ENCODE measurements around the gene RPL11. TPM values are rescaled to one million over a fixed set of nuclear protein-coding genes. Genes with fewer than 3 reads are reported as not detected.
A peak's percentile ranks its signal among the peaks of the same experiment; 100 is the strongest.

Gene RPL11
- total RNA-seq, 2 experiments from 2014 or later, result 844 to 1,001 TPM

DNA sequence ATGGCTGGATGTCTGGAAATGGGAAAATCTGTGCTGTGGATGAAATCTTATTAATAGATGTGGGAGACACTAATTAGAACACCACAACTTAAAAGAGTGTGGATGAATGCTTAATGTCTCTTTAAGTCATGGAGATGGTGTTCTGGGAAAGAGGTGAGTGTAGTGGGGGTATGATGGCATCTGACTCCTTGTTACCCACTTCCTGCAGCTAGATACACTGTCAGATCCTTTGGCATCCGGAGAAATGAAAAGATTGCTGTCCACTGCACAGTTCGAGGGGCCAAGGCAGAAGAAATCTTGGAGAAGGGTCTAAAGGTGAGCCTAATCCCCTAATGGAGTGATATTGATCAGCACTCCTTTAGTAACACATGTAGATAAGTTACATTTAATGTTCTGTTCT, 2.0 kb downstream of the RPL11 start:
- no peak for DNase-seq
- H3K4me1 Mint-ChIP-seq, result peaks cover 62% of the 10 kb centered on the region
- no peak for ATAC-seq
- H3K9me3 Mint-ChIP-seq (ENCODE audit: low read depth), result no peaks in the 10 kb centered on the region
- H3K27ac Mint-ChIP-seq, result peak overlapping the region; percentile 92
- peaks cover 63% of the 10 kb centered on the region for H3K36me3 Mint-ChIP-seq
- CTCF ChIA-PET, result interaction anchor here (0.8 to 1.5 kb wide), 3 partner anchors 36 to 196 kb away, joined by 3 to 9 read pairs (median 3); no protein-coding TSS in a partner anchor
- no peaks in the 10 kb centered on the region for H3K27me3 Mint-ChIP-seq
- peak overlapping the region; percentile 98 for H3K4me3 Mint-ChIP-seq

GRCh38 chr1:23694371-23694770, 2.8 kb downstream of the RPL11 start:
- Mint-ChIP-seq H3K9me3 (ENCODE audit: low read depth) (no peaks in the 10 kb centered on the region), H3K36me3 (peaks cover 69% of the 10 kb centered on the region)

GRCh38 chr1:23695667-23696066, 4.1 kb downstream of the RPL11 start:
- Mint-ChIP-seq H3K4me3 (no peak overlapping the region), H3K27me3 (no peaks in the 10 kb centered on the region), H3K9me3 (ENCODE audit: low read depth) (no peaks in the 10 kb centered on the region), H3K27ac (no peak overlapping the region), H3K4me1 (peaks cover 76% of the 10 kb centered on the region), H3K36me3 (peaks cover 80% of the 10 kb centered on the region)
- ATAC-seq (no peak), DNase-seq (no peak)
- CTCF ChIA-PET, result no interaction called here

More at GRCh38 chr1:23694371-23694770, 2.8 kb downstream of the RPL11 start:
- Mint-ChIP-seq H3K27ac (peak overlapping the region; percentile 3), H3K4me3 (peak overlapping the region; percentile 98), H3K27me3 (no peaks in the 10 kb centered on the region), H3K4me1 (peaks cover 67% of the 10 kb centered on the region)
- no peak for DNase-seq
- no peak for ATAC-seq
- CTCF ChIA-PET, result interaction anchor here (0.8 kb wide), 1 partner anchor 197 kb away, joined by 3 read pairs; no protein-coding TSS in a partner anchor

DNA sequence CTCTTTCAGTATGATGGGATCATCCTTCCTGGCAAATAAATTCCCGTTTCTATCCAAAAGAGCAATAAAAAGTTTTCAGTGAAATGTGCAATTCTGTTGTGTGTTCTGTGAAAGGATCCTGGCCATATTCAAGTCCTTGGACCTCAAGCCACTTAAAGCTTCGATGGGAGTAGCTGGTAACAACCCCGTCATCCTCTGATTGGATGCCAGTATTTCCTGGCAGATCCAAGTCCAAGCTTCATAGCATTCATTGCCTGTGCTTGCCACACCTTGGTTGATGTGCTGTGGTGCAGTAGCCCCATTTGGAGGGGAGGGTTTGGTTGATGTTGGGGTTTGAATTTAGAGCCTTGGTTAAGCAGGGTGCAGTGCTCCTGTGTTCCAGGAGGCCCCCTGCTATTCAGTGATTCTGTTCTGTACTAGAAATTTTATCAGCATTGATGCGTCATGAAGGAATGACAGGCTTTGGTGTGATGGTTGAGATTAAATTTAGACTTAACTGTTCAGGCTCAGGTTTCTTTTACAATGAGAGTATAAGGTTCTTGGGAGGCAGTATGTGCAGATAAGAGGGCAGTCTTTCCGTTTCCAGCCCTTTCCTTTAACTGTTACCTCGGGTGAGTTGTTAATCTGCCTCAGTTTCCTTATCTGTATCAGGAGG, 4.9 kb downstream of the RPL11 start:
- DNase-seq (no peak), ATAC-seq (no peak)
- Mint-ChIP-seq H3K4me3 (peak overlapping the region; percentile 0), H3K4me1 (peaks cover 73% of the 10 kb centered on the region), H3K27ac (peak overlapping the region; percentile 39), H3K36me3 (peaks cover 87% of the 10 kb centered on the region), H3K27me3 (no peaks in the 10 kb centered on the region), H3K9me3 (ENCODE audit: low read depth) (no peaks in the 10 kb centered on the region)
- CTCF ChIA-PET, result interaction anchor here (0.7 kb wide), 1 partner anchor 55 kb away, joined by 3 read pairs; no protein-coding TSS in a partner anchor

DNA sequence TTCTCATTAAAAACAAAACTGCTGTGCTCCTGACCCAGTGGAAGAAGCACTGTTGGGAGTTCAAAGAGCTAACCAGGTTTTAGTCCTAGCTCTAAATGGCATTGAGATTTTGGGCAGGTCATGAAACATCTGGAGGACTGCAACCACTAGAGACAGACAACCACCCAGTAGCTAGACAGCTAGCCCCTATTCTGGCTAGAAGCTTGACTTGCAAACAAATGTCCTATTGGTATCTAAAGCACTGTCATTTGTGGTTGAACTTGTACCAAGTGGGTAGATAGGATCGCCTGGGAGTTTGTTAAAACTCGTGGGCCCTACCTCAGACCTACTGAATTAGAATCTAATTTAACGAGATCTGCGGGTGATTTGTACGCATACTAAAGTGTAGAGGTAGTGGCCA, 6.9 kb downstream of the RPL11 start:
- no peaks in the 10 kb centered on the region for H3K27me3 Mint-ChIP-seq
- peaks cover 61% of the 10 kb centered on the region for H3K4me1 Mint-ChIP-seq
- ATAC-seq (no peak), DNase-seq (no peak)
- no peak overlapping the region for H3K4me3 Mint-ChIP-seq
- no peak overlapping the region for H3K27ac Mint-ChIP-seq
- peaks cover 77% of the 10 kb centered on the region for H3K36me3 Mint-ChIP-seq
- H3K9me3 Mint-ChIP-seq (ENCODE audit: low read depth), result no peaks in the 10 kb centered on the region
- CTCF ChIA-PET, result interaction anchor here (0.7 to 1.4 kb wide), 5 partner anchors 27 to 75 kb away, joined by 3 to 4 read pairs (median 3); partner anchors contain the start of gene ELOA

DNA sequence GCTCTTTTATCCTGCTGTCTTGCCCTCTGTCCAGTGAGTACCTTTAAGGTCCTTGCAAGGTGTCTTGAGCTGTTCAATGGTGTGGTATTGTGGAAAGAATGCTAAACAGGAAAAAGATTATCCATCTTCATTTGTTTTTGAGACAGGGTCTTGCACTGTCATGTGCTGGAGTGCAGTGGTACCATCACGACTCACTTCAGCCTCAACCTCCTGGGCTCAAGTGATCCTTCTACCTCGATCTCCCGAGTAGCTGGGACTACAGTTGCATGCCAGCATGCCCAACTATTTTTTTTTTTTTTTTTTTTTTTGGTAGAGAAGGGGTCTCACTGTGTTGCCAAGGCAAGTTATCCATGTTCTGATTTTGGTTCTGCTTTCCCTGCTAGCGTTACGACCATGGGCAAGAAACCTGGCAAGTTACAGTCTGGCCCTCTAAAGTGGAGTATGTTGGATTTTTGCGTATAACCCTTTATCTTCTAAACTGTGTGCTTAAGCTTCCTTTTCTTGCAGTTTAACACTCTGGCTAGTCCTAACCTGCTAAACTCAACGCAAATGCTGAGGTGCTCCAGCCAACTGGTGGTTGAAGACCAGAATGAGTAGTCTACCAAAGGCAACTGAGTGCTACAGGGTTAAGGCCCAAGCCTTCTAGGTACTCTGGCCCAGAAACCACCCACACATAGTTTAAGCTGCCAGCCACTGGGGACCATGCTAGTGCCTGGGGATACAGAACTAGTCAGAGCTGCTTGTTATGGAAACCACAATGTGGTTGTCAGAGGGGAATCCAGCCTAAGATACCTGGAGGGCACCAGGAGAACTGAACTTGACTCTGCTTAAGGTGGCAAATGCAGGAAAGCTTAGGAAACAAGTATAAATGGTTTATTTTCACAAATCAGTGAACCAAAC, 7.9 kb downstream of the RPL11 start:
- Mint-ChIP-seq H3K27ac (peak overlapping the region; percentile 8), H3K36me3 (peaks cover 68% of the 10 kb centered on the region), H3K9me3 (ENCODE audit: low read depth) (no peaks in the 10 kb centered on the region)

GRCh38 chr1:23701310-23701709, 9.7 kb downstream of the RPL11 start:
- CTCF ChIA-PET, result no interaction called here
- H3K36me3 Mint-ChIP-seq, result peaks cover 53% of the 10 kb centered on the region
- no peak overlapping the region for H3K27ac Mint-ChIP-seq
- H3K4me3 Mint-ChIP-seq, result no peak overlapping the region
- no peaks in the 10 kb centered on the region for H3K9me3 Mint-ChIP-seq (ENCODE audit: low read depth)
- no peaks in the 10 kb centered on the region for H3K27me3 Mint-ChIP-seq
- DNase-seq (no peak), ATAC-seq (no peak)
- H3K4me1 Mint-ChIP-seq, result peaks cover 33% of the 10 kb centered on the region

More for the DNA sequence above, 7.9 kb downstream of the RPL11 start:
- CTCF ChIA-PET, result interaction anchor here (0.7 to 1.4 kb wide), 5 partner anchors 44 to 74 kb away, joined by 3 read pairs; partner anchors contain the start of gene ELOA
- H3K27me3 Mint-ChIP-seq, result no peaks in the 10 kb centered on the region
- H3K4me1 Mint-ChIP-seq, result peaks cover 51% of the 10 kb centered on the region
- DNase-seq, result peak; percentile 46
- no peak overlapping the region for H3K4me3 Mint-ChIP-seq
- ATAC-seq, result peak; percentile 50

DNA sequence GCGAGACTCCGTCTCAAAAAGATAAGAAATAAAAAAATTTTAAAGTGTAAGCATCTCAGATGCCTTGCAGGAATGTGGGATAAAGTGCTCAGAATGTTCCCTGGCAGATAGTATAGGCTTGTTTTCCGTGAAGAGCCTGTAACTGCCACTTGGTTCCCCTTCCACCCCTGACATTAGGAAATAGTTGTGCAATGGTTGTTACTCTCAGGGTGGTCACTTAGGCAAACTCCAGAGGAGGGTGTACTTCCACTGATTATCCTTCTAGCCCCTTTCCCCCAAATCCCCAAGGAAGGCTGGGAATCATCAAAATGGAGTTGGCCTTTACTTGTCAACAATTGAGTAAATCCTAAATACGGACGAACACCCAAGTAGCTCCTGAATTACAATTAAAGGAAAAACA, 10.4 kb downstream of the RPL11 start:
- H3K27me3 Mint-ChIP-seq, result no peaks in the 10 kb centered on the region
- H3K36me3 Mint-ChIP-seq, result peaks cover 47% of the 10 kb centered on the region
- CTCF ChIA-PET, result no interaction called here
- no peak overlapping the region for H3K27ac Mint-ChIP-seq
- no peaks in the 10 kb centered on the region for H3K9me3 Mint-ChIP-seq (ENCODE audit: low read depth)
- H3K4me1 Mint-ChIP-seq, result peaks cover 26% of the 10 kb centered on the region
- ATAC-seq (no peak), DNase-seq (no peak)
- no peak overlapping the region for H3K4me3 Mint-ChIP-seq

- DNase-seq (no peak), ATAC-seq (no peak)
- H3K4me3 Mint-ChIP-seq, result no peak overlapping the region
- peaks cover 4% of the 10 kb centered on the region for H3K4me1 Mint-ChIP-seq
- peaks cover 26% of the 10 kb centered on the region for H3K36me3 Mint-ChIP-seq
- H3K27me3 Mint-ChIP-seq, result no peaks in the 10 kb centered on the region
- no peaks in the 10 kb centered on the region for H3K9me3 Mint-ChIP-seq (ENCODE audit: low read depth)
- CTCF ChIA-PET, result no interaction called here
- H3K27ac Mint-ChIP-seq, result no peak overlapping the region
Observed at GRCh38 chr1:23704834-23705495, 13.4 kb downstream of the RPL11 start.

GRCh38 chr1:23709229-23709628, 17.6 kb downstream of the RPL11 start:
- H3K27ac Mint-ChIP-seq, result no peak overlapping the region
- CTCF ChIA-PET, result no interaction called here
- ATAC-seq, result no peak

DNA sequence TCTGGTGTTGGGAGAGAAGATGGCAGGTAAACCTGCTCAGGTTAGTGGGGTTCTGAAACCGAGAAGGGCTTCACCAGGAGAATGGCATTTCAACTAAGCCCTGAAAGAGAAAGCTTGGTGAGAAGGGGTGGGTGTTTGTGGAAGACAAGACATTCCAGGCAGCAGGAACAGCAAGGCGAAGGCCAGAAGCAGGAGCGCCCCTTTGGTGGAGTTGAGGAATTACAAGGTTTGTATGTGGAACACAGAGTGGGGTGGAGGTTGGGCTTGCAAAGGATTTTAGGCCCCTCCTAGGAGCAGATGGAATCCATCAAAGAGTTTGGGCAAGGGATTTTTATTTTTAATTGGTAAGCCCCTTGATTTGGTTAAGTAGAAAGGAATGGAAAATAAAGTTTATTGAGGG, 26.9 kb downstream of the RPL11 start:
- H3K4me1 Mint-ChIP-seq, result peaks cover 15% of the 10 kb centered on the region
- H3K4me3 Mint-ChIP-seq, result no peak overlapping the region
- no peak for ATAC-seq
- CTCF ChIA-PET, result no interaction called here
- peaks cover 2% of the 10 kb centered on the region for H3K36me3 Mint-ChIP-seq
- no peak overlapping the region for H3K27ac Mint-ChIP-seq
- no peak for DNase-seq
- H3K27me3 Mint-ChIP-seq, result no peaks in the 10 kb centered on the region
- H3K9me3 Mint-ChIP-seq (ENCODE audit: low read depth), result no peaks in the 10 kb centered on the region

More at GRCh38 chr1:23709229-23709628, 17.6 kb downstream of the RPL11 start:
- Mint-ChIP-seq H3K27me3 (no peaks in the 10 kb centered on the region), H3K4me3 (no peak overlapping the region), H3K4me1 (no peaks in the 10 kb centered on the region), H3K9me3 (ENCODE audit: low read depth) (no peaks in the 10 kb centered on the region), H3K36me3 (peaks cover 9% of the 10 kb centered on the region)
- no peak for DNase-seq

DNA sequence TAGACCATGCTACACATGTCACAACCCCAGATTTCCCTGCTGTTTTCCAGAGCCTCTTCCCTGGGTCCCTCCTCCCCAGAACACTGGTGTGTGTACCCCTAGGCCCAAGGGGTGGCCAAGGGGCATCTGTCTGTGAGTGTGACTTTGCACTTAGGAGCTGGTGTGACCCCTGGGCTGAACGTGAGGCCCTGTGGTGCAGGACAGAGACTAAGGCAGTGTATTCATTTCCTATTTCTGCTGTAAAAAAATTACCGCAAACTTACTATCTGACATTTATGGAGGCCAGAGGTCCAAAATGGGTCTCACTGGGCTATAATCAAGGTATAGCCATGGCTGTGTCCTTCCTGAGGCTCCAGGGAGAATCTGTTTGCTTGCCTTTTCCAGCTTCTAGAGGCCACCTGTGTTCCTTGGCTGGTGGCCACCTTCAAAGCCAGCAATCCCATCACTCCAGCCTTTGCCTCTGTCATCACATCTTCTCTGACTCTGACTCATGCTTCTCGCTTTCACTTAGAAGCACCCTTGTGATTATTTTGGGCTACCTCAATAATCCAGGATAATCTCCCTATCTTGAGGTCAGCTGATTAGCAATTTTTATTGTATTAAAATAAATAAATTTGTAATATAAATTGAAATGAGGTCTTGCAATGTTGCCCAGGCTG, 27.7 kb downstream of the RPL11 start:
- H3K36me3 Mint-ChIP-seq, result peaks cover 2% of the 10 kb centered on the region
- no peaks in the 10 kb centered on the region for H3K27me3 Mint-ChIP-seq
- DNase-seq, result no peak
- H3K4me3 Mint-ChIP-seq, result no peak overlapping the region
- peaks cover 15% of the 10 kb centered on the region for H3K4me1 Mint-ChIP-seq
- CTCF ChIA-PET, result no interaction called here
- ATAC-seq, result no peak
- H3K9me3 Mint-ChIP-seq (ENCODE audit: low read depth), result no peaks in the 10 kb centered on the region
- no peak overlapping the region for H3K27ac Mint-ChIP-seq
